Inflammatory macrophage (primary cell): ENCODE results near the gene DIO3.

Source experiments
- DNase-seq, 2 donors: peaks; one replicate each; pipeline ENCODE4 v3.0.0-alpha.2; 2020 to 2022
- total RNA-seq, 18 experiments: gene quantifications; one replicate each; lab custom pipeline; 2026; ENCODE audit warnings: mixed read lengths in 6 of 18, inconsistent platforms in 2 of 18; lab: John Stamatoyannopoulos, UW

Gene DIO3
- total RNA-seq, result 0 to 0.14 (median 0) reads per million in 18 experiments

DNA sequence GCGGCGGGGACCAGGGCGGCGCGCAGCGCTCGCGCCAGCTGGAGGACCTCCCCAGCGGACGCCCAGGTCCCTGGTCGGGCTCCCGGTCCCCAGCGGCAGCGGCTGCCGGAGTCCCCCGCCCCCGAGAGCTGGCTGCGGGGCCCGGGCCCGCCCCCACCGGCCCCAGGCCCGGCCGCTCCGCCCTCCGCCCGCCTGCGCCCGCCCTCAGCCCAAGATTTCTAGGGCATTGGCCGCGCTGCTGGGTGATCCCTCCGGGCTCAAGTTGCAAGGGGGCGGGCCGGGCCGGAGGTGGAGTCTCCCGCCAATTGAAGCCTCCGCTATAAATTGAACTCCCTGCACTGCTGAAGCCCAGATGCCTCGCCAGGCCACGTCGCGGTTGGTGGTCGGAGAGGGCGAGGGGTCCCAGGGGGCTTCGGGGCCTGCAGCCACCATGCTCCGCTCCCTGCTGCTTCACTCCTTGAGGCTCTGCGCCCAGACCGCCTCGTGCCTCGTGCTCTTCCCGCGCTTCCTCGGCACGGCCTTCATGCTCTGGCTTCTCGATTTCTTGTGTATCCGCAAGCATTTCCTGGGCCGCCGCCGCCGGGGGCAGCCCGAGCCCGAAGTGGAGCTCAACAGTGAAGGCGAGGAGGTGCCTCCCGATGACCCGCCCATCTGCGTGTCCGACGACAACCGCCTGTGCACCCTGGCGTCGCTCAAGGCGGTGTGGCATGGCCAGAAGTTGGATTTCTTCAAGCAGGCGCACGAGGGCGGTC lies at the start of gene DIO3:
Gene DIO3, plus strand, starts transcription at position 351 of the 752 bp plus-strand sequence.
- DNase-seq, result no peak

DNA sequence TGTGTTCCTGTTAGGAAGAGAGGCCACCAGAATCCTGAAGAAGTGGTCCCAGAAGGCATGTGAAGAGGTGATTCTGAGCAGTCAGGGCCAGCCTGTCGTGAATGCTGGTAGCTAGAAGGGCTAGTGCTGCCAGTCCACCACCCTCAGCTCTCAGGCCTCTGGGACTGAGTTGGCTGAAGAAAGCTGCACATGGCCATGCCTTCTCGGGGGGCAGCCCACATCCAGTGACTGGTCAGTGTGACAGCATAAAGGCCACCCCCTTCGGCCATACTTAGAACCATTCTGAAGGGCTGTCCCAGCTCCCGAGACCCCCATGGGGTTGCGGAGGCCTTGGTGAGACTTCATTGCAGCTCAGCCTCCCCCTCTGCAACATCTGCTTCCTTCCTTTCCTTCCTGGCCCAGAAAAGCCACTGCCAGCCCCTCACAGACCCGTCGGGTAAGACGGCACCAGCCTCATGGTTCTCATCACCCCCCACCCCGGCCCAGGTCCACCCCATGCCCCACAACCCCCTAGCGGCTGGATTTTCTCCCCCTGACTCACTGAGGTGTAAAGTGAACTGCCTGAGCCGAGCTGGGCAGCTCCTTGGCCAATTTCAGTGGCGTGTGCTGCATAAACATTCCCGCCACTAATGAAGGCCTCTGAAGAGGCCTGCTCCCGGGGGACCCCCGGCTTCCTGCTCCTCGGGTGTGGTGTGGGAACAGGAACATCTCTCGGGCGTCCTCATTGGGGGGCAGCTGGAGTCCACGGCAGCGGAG lies 49.5 kb upstream of the DIO3 start:
- no peak for DNase-seq

DNA sequence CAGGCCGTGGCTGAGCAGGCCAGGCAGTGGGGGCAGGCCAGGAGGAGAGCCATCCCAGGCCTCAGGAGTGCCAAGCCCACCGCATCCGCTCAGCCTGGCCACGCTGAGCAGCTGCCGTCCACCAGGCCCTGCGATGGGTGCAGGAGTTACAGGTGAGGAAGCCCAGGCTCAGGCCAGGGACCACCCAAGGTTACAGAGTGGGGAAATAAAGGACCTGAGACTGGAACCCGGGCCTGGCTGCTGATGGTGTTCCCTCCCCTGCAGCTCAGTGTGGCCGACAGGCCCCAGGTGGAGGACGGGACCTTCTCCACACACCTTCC lies 49.0 kb upstream of the DIO3 start:
- DNase-seq, result no peak

DNA sequence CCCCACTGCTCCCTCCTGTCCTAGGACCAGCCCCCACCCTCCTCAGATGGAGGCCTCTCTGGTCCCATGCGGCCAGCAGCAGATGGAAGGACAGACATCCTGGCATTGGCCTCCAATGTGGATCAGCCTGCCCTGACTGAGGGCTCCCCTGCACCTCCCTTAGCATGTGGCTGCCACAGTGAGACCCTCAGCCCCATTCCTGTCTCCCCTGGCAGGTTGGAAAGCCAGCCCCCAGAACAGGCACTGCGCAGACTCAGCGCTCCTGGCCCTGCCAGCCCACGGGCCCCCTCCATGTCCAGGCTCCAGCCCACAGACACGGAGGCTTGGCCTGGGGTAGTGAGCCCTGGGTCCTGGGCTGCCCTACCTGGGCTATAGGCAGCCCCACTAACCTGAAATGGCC lies 47.2 kb upstream of the DIO3 start:
- no peak for DNase-seq

DNA sequence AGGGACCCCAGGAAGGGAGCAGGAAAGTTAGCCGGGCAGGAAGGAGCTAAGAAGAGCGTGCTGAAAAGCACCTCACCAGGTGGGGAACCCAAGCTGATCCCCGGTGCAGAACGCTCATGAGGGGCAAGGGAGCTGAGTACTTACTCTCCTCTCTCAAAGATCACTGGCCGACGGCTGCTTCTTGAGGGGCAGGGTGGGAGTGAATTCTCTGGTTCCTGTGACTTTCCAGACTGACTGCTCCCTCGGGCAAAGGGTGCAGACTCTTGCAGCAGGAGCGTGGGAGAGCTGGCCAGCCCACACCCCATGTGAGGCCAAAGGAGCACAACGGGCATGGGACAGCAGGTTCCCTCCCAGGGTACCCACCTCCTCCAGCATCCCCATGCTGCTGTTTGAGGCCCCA lies 44.9 kb upstream of the DIO3 start:
- no peak for DNase-seq

DNA sequence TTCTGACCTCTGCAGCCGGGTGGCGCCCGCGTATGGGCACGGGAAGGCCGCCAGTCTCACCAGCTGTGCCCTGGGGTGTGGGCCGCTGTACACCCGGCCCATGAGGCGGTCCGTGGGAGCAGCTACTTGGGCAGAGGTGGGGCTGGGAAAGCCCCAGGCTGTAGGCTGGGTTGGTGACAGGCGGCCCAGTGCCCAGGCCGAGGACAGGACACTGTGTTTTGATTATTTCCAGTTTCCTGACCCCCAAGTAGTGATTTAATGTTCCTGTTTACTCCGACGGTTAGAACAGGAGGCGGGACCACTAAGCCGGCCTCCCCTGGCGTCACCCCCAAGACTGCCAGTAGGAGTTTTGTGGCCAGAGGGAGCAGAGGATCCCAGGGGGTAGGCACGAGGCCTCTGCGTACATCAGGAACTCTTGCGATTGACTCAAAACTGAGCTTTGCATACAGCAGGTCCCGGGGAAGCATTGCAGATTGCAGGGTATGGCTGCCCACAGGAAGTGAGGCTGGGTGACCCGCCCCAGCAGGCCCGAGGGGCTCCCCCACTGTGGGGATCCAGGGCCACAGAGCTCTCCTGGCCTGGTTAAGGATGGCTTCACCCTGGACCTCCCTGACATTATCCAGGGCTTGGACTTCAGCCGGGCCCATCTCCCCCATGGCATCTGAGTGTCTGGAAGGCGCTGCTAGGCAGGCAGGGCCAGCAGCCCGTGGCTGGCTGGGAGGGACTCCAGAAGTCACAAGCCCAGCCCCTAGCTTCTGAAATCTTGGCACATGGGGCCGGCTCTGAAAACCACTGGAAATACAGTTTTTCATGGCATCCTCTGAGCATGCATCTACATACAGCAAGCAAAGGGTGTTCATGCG lies 42.5 kb upstream of the DIO3 start:
- no peak for DNase-seq

DNA sequence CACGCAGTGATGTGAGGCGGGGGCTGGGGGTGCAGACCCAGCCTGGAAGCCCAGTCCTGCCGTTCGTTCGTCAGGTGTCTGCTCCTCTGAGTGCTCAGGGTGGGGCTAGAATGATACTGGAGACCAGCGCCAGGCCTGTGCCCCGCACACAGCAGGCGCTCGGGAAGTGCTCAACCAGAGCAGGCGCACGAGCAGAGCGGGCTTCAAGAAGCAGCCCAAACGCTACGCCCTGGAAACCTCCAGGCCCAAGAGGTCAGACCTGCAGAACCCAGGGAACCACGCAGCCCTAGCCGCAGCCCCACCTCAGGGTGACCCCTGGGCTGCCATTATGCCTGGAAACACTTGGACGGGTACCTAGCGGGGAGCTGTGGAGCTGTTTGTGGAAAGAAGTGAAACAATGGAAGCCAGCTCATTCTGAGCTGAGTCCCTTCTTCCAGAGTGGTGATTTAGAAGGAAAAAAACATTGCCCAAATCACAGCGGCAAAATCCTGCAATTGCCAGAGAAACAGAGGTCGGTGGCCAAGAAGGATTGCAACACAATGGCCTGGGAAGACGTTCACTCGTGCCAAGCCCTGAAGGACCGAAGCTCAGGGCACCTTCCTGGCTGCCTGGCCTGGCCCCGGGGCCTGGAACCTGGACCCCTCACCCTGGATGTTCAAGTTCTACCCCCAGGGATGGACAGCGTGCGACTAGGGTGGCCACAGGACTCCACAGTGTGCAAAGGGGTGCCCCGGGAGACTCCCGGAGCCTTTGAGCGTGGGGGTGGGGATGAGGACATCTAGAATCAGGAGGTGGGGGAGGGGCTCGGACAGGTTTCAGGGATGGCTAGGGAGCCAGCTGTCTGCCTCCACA lies 40.4 kb upstream of the DIO3 start:
- no peak for DNase-seq

DNA sequence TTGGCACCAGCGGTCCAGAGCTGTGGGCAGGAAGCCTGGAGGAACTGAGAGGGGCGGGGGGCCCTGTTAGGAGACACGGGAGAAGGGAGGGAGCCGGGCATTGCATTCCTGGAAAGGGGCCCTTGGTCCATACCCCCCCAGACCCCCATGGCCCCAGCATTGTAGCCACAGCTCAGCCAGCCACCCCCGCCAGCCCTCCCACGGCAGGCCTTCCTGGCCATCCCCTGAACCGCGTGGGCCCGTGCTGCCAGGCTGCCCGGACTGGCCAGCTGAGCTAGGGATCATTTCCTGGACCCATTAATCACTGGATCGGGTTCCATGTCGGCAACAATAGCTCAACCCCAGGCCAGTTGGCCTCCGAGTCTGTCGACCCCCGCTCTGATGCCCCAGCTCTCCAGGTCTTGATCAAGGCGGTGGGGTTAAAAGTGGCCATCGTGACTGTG lies 39.8 kb upstream of the DIO3 start:
- DNase-seq, result no peak

DNA sequence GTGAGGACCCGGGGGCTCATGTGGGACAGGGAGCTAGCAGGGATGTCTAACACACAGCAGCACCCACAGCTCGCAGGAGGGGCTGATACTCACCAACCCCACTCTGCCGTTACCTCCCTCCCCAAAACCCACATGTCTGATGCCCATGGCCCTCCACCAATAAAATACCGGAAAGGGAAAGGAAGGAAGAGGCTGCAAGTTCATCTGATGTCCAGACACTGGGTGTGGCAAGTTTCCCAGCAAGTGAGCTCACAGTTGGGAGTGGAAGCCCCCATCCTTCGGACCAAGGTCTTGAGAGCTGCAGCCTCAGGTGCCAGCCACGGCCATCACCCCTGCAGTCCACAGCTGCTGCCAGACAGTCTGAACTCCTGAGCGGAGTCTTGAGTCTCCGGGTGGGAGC lies 39.3 kb upstream of the DIO3 start:
- no peak for DNase-seq

DNA sequence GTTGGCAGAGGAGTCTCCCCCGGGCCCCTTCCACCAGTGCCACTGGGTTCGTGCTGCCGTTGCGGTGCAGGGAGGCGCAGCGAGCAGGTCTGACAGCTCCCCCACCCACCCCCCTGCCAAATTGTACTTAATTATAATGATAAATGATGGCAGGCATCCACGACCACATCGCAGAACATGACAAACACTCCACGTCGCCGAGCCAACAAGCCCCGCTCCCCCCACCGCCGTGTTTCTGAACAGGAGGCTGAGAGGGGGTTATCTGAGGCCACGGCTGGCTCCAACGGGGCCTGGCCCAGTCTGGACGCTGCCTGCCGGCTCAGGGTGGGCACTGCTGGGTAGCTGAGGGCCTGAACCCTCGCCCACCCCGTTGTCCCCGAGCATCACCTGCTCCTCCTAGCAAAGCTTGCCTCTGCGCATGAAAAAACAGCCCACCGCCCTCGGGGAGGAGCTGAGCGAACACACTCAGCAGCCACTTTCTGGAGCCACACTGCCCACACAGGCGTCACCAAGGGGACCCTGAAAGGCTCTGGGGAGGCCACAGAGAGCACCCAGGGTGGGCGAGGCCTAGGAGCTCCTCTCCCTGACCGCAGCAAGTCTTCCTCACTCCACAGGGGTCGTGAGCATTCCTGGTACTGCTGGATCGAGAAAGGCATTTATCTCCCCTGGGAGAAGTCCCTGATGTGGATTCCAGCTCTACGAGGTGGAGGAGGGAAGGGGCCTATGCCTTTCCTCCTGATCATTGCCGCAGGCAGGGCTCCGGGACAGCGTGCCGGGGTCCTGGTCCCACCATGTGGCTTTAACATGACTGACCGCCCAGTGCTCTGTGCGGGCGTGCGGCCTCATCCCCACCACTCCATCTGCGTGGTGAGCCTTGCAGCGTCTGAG lies 35.4 kb upstream of the DIO3 start:
- no peak for DNase-seq

DNA sequence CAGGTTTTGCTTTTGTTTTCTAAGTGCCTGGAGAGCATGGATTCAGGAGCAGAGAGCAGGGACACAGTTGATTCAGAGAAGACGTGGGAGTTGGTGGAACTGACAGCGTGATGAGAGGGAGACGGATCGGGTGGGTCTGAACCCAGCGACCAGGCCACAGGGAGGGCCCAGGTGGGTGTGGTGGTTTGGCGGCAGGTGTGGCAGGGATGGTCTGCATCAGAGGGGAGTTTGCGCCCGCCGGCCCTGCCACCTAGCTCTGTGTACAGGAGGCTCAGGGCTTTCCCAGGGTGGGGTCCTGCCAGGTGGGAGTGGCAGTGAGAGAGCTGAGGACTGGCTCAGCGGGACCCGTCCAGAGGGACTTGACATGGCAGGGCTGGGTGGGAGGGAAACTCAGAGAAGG lies 33.3 kb upstream of the DIO3 start:
- no peak for DNase-seq

DNA sequence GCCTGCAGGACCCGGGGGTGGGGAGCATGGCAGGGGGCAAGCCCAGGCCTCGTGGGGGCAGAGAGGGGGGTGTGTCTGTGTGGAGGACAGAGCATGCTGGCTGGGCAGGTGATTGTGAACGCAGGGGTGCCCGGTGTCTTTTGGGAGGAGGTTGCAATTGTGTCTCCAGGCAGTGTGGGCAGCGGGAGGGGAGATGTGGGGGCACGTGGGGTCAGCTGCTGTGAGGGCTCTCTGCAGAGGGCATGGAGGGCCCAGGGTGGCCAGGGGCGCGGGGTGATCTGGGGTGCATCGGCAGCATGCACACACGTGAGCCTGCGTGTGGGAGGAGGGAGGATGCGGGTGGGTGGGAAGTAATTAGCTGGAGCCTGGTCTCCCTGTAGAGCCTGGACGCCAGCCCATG lies 32.2 kb upstream of the DIO3 start:
- no peak for DNase-seq

DNA sequence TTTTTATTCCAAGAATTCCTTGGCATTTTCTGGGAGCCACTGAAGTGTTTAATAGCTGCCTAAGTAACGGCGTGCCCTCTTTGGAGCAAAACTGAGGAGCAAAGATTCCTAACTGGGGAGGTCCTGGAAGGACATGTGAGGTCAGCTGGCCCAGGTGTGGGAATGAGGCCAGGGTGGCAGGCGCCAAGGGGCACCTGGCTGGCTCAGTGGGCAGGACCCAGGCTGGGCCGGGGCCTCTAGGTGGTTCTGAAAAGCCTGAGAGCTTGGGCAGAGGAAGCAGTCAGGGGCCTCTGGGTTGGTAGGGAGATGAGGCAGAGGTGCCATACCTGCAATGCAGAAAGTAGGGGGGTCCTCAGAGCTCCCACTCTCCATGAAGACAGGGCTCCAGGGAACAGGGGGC lies 27.1 kb upstream of the DIO3 start:
- DNase-seq, result no peak

DNA sequence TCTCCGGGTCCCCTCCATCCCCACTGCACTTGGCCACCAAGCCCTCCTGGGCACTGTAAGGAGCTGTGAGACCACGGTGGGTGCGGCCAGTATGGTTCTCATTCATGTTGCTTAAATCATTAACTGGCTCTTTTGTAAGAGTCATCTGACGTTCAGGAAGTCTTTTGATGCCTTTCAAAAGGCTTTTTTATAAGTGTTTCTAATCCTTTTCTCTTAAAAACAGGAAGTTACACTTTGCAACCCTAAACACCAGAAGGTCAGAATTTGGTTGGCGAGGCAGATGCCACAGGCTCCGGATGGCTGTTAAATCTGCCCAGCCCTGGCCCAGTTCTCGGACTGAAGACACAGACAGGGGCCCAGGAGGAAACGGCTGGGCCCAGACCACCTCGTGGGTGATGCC lies 26.1 kb upstream of the DIO3 start:
- DNase-seq, result peak; percentile 50 to 82

DNA sequence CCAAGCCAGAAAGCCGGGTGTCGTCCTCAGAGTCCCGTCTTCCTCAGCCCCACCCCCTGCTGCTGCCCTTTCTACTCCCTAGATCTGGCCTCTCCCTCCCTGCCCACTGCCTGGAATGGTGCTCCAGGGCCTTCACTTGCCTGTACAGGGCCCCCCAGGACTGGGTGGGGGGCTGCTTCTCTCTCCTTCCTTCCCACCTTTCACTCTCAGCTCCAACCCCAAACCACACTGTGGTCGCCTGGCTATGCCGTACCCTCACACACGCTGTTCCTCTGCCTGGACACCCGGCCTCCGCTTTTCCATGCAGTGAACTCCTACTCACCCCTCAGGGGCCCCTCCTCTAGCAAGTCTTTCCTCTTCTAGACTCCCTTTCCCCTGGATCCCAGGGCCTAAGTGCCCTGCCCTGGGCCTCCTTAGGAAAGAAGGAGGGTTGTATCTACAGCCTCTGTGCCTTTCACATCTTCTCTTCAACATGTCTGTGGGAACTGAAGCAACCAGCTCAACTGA lies 25.5 kb upstream of the DIO3 start:
- no peak for DNase-seq

DNA sequence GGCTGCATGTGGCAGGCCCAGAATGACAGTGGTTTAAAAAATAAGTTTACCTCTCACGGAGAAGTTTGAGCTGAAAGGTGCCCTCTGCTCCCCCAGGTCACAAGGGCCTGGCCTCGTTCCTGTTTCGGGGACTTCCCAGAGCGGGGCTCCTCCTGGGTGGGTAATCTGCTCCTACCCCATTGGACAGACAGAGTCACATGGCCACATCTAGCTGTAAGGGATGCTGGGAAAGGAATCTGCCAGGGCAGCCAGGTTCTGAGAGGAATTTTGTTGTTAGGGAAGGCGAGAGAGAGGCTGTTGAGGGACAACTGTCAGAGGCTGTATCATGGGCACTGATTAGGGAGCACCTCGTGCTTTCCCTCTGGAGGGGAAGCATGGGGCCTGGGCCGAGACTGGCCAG lies 24.0 kb upstream of the DIO3 start:
- DNase-seq, result no peak

DNA sequence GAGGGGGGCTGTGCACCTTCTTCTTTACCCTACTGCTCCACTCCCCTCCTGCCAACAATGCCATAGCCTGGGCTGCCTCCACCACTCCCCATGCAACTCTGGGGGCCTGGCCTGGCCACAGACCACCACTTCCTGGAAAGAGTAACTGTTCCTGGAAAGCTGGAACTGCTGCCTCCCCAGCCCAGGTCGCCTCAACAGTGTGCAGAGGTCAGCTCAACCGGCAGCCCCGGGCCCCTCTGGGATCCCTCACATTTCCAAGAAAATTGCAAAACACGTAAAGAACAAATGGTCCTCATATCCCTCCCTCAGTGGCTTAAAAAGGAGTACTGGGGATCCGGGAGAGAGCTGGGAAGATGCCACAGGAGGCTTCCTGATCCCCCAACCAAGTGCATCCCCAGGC lies 22.4 kb upstream of the DIO3 start:
- DNase-seq, result no peak

DNA sequence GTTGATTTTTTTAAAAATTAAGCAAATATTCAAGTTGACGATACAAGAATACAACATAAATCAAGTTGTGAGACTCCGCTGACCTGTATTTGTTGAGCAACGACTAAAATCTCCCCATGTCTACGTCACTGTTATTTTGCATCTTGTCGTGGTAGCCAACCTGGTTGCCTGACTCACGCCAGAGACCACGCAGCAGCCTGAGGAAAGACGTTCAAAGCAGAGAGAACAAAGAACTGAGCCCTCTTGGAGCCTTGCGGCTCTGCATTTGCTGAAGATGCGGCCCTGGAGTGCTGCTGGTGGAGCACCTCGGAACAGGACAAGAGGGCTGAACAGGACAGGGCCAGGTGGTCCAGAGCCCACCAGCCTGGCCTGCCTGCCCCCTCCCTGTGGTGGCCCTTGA lies 21.4 kb upstream of the DIO3 start:
- no peak for DNase-seq

DNA sequence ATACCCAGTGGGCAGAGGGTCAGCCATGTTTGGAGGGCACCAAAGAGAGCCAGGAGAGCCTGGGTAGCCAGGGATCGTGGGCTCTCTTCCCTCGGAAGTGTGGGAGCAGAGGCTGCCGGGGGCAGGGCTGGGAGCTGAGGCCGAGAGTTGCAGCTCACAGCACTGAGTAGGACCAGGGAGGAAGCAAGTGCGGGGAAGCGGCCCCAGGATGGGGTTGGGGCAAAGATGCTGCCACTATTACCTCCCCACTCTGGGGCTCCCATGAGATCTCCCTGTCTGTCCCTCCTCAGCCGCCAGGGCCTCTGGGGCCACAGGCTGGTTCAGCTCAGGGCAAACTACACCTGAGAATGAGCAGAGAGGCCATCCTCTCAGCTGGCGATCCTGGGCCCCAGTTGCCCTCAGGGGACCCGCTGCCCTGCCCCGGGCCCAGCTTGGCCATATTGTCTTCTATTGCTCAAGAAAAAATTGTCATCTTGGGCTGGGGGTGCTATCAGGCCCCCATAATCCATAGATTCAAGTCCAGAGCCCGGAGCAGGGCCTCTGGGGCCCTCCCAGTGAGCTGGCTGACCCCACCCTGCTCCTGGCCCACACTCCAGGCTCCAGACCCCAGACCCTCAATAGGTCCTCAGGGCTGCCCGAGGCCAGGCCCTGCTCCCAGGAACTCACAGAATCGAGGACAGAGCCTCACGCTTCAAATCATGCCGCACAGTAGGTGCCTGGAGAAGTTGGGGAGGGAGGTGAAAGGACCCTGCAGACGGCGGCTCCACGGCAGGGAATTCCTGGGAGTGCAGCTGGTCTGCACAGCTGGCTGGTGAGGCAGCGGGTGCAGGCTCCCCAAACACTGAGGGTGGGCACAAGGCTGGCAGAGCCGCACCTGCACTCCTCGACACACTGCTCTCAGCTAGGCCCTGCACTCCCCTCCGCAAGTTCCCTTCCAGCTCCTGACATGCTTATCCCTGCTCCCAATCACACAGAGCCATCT lies 20.5 kb upstream of the DIO3 start:
- DNase-seq, result no peak

DNA sequence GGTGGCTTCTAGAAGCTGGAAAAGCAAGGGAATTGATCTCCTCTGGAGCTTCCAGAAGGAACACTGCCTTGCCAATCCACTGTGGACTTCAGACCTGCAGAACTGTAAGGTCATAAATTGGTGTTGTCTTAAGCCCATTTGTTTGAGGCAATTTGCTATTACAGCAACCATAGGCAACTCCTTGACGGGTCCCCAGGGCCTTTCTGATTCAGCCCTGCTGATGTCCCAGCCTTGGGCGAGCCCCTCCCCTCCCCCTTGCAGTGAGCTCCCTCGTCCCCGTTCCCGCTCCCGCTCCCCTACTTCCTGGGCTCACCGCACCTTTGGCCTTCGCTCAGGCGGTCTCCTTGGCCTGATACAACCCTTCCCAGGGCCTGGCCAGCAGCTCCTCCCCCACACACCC lies 18.9 kb upstream of the DIO3 start:
- no peak for DNase-seq
